Panc1 (cell line): Measurements from ENCODE around the gene RASL11A. TPM values are rescaled to one million over a fixed set of nuclear protein-coding genes. Genes with fewer than 3 reads are reported as not detected.

Experiments
- ATAC-seq: fragments of 200-7000 bp; cut with Tn5 transposase; 2 replicates; pipeline ENCODE4 v1.9.1; 2020; ENCODE audit warnings: mild to moderate bottlenecking, moderate library complexity
- BruUV-seq: library from RNA; stranded (reverse); fragments of 400-500 nt; replicated peaks from 2 replicates; lab custom pipeline; 2021; lab: Mats Ljungman, UMichigan
- CTCF ChIA-PET: fragments of 300-600 bp; sonication (Branson Sonifier 250); formaldehyde crosslinking; loops from one replicate; lab custom pipeline; 2022; ENCODE audit warnings: antibody characterized with exemption; lab: Charles Lee
- POLR2A ChIA-PET: fragments of 300-600 bp; sonication (Branson Sonifier 250); formaldehyde crosslinking; loops from one replicate; lab custom pipeline; 2022; ENCODE audit warnings: antibody characterized with exemption; lab: Charles Lee
- DNase-seq: peaks from one replicate; pipeline ENCODE4 v3.0.0-alpha.2; 2010; ENCODE audit warnings: low read depth, low spot score
- H3K27ac ChIP-seq: 2 replicates; pipeline ENCODE4 v1.5.1; 2011; ENCODE audit warnings: mild to moderate bottlenecking, low read length, inconsistent platforms
- H3K27me3 ChIP-seq: fragments of 200-500 bp; sonication (Bioruptor generic); 2 replicates; pipeline ENCODE4 v1.6.0; 2014; ENCODE audit warnings: low read length, inconsistent platforms; ENCODE audit not compliant: control insufficient read depth, insufficient read depth
- H3K36me3 ChIP-seq: fragments of 200-500 bp; sonication (Bioruptor generic); 2 replicates; pipeline ENCODE4 v1.5.1; 2014; ENCODE audit warnings: inconsistent platforms, mild to moderate bottlenecking, low read length, moderate library complexity; ENCODE audit not compliant: control insufficient read depth, insufficient read depth
- H3K4me1 ChIP-seq: 2 replicates; pipeline ENCODE4 v1.5.1; 2011; ENCODE audit warnings: inconsistent platforms, mild to moderate bottlenecking, low read length, moderate library complexity; ENCODE audit not compliant: control insufficient read depth, insufficient read depth
- H3K4me3 ChIP-seq, 2 experiments: 2 replicates each; pipeline ENCODE4 v1.5.1; 2011 to 2012; ENCODE audit warnings: low read depth in 2 of 2, low read length in 2 of 2, mild to moderate bottlenecking in 2 of 2, inconsistent platforms in 1 of 2, moderate library complexity in 1 of 2
- H3K9me3 ChIP-seq: fragments of 200-500 bp; sonication (Bioruptor generic); 2 replicates; pipeline ENCODE4 v1.5.1; 2014; ENCODE audit warnings: low read depth, mild to moderate bottlenecking, inconsistent platforms, low read length, moderate library complexity; ENCODE audit not compliant: control insufficient read depth, insufficient read depth
- POLR2AphosphoS5 ChIP-seq: IDR thresholded peaks from 2 replicates; pipeline ENCODE4 v1.6.1; 2012; ENCODE audit warnings: mild to moderate bottlenecking, low read depth, low read length, moderate library complexity
- SIN3A ChIP-seq: IDR thresholded peaks from 2 replicates; pipeline ENCODE4 v1.6.1; 2012; ENCODE audit warnings: low read depth, mild to moderate bottlenecking, low read length, moderate library complexity, borderline replicate concordance; ENCODE audit not compliant: insufficient read depth
- TCF7L2 ChIP-seq: IDR thresholded peaks from 2 replicates; pipeline ENCODE4 v1.6.1; 2011; ENCODE audit warnings: mild to moderate bottlenecking, low read depth, low read length, inconsistent platforms
- in situ Hi-C: cut with HindIII; loops from 2 replicates; pipeline ENCODE4 v1.10.0; 2016; ENCODE audit warnings: low sequenced_read_pairs, low pct_unique_long_range_greater_than_20kb
- intact Hi-C: fragments of 100-400 bp; cut with micrococcal nuclease; formaldehyde crosslinking; loops from one replicate; pipeline ENCODE4 v1.10.0; 2022; ENCODE audit not compliant: unreplicated experiment
- total RNA-seq: library from RNA; stranded (reverse); gene quantifications from one replicate; pipeline ENCODE4 v1.2.1, GENCODE V29; 2021; ENCODE audit not compliant: unreplicated experiment
- TF ChIP-seq, protein P1 (sequence below): fragments of 450-650 bp; IDR thresholded peaks from 2 replicates; pipeline ENCODE4 v1.5.1; 2017; ENCODE audit warnings: mild to moderate bottlenecking
- TF ChIP-seq, protein P2 (sequence below), 2 experiments: IDR thresholded peaks; 2 replicates each; pipeline ENCODE4 v1.6.1; 2011 to 2012; ENCODE audit warnings: low read depth in 2 of 2, control low read depth in 1 of 2, low read length in 1 of 2, mild to moderate bottlenecking in 1 of 2, moderate library complexity in 1 of 2; ENCODE audit not compliant: insufficient read depth in 1 of 2

Gene RASL11A
- total RNA-seq, 1 experiment from 2014 or later, result 136 TPM

DNA sequence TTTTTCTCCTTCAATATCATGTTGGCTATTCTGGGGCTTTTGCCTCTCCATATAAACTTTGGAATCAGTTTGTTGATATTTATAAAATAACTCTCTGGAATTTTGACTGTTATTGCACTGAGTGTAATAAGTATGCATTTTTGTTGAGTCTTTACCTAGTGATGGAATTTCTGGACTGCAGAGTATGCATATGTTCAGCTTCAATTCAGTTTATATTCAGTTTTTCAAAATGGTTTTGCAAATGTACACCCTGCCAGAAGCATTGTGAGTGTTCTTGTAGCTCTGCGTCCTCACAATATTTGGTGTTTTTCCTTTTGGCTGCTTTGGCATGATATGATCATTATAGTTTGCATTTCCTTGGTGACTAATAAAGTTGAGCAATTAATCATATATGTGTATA, 43.1 kb downstream of the RASL11A start:
- CTCF ChIA-PET, result no interaction called here
- no peaks in the 10 kb centered on the region for H3K9me3 ChIP-seq
- intact Hi-C loops (no loop called here), in situ Hi-C loops (no loop called here)
- TF ChIP-seq, protein P1, sequence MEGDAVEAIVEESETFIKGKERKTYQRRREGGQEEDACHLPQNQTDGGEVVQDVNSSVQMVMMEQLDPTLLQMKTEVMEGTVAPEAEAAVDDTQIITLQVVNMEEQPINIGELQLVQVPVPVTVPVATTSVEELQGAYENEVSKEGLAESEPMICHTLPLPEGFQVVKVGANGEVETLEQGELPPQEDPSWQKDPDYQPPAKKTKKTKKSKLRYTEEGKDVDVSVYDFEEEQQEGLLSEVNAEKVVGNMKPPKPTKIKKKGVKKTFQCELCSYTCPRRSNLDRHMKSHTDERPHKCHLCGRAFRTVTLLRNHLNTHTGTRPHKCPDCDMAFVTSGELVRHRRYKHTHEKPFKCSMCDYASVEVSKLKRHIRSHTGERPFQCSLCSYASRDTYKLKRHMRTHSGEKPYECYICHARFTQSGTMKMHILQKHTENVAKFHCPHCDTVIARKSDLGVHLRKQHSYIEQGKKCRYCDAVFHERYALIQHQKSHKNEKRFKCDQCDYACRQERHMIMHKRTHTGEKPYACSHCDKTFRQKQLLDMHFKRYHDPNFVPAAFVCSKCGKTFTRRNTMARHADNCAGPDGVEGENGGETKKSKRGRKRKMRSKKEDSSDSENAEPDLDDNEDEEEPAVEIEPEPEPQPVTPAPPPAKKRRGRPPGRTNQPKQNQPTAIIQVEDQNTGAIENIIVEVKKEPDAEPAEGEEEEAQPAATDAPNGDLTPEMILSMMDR, result no peak
- no peak for TF ChIP-seq TCF7L2
- TF ChIP-seq POLR2AphosphoS5, result no peak
- no peak for TF ChIP-seq SIN3A
- TF ChIP-seq, protein P2, sequence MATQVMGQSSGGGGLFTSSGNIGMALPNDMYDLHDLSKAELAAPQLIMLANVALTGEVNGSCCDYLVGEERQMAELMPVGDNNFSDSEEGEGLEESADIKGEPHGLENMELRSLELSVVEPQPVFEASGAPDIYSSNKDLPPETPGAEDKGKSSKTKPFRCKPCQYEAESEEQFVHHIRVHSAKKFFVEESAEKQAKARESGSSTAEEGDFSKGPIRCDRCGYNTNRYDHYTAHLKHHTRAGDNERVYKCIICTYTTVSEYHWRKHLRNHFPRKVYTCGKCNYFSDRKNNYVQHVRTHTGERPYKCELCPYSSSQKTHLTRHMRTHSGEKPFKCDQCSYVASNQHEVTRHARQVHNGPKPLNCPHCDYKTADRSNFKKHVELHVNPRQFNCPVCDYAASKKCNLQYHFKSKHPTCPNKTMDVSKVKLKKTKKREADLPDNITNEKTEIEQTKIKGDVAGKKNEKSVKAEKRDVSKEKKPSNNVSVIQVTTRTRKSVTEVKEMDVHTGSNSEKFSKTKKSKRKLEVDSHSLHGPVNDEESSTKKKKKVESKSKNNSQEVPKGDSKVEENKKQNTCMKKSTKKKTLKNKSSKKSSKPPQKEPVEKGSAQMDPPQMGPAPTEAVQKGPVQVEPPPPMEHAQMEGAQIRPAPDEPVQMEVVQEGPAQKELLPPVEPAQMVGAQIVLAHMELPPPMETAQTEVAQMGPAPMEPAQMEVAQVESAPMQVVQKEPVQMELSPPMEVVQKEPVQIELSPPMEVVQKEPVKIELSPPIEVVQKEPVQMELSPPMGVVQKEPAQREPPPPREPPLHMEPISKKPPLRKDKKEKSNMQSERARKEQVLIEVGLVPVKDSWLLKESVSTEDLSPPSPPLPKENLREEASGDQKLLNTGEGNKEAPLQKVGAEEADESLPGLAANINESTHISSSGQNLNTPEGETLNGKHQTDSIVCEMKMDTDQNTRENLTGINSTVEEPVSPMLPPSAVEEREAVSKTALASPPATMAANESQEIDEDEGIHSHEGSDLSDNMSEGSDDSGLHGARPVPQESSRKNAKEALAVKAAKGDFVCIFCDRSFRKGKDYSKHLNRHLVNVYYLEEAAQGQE (IDR thresholded peaks at IDR 0.05; ENCODE audit: insufficient read depth in 1 of 2, low read depth in 2 of 2, low read length in 1 of 2), result no peak
- BruUV-seq, result no TSS peak
- no peaks in the 10 kb centered on the region for H3K36me3 ChIP-seq
- H3K27ac ChIP-seq, result no peak overlapping the region
- no peaks in the 10 kb centered on the region for H3K27me3 ChIP-seq
- H3K4me3 ChIP-seq, result no peak overlapping the region
- DNase-seq (no peak), ATAC-seq (no peak)
- POLR2A ChIA-PET, result no interaction called here
- no peaks in the 10 kb centered on the region; the same call in 1 of the 2 replicates for H3K4me1 ChIP-seq

DNA sequence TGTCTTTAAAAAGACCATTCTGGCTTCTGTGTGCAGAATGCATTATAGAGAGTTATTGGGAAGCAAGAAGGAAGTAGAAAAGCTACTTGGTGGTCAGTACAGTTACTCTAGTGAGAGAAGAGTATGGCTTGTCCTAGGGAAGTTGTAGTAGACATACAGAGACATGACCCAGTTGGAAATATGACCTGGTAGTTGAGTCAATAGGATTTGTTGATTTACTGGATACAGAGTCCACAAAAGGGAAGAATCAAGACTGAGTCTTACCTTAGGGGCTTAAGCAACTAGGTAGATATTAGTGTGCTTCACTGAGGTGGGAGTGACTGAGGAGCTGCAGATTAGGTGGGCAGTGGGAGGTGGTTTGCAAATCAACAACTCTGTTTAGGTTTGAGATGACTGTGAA, 48.8 kb downstream of the RASL11A start:
- Histone ChIP-seq H3K27me3 (no peaks in the 10 kb centered on the region), H3K27ac (no peak overlapping the region), H3K36me3 (no peaks in the 10 kb centered on the region), H3K4me3 (no peak overlapping the region), H3K4me1 (no peaks in the 10 kb centered on the region), H3K9me3 (no peaks in the 10 kb centered on the region)
- ChIA-PET CTCF (no interaction called here), POLR2A (no interaction called here)
- in situ Hi-C loops (no loop called here), intact Hi-C loops (no loop called here)
- no TSS peak for BruUV-seq
- DNase-seq (no peak), ATAC-seq (no peak)
- TF ChIP-seq, protein P2 (IDR thresholded peaks at IDR 0.05; ENCODE audit: insufficient read depth in 1 of 2, low read depth in 2 of 2, low read length in 1 of 2), result no peak
- no peak for TF ChIP-seq SIN3A
